Uterus (tissue), 2 donors: ENCODE results near the gene MOB3B.

Experiments
- POLR2A ChIP-seq, 2 donors: fragments of 450-650 bp; IDR thresholded peaks; one replicate each; pipeline ENCODE4 v1.6.1; 2016; ENCODE audit warnings: antibody characterized with exemption in 2 of 2, mild to moderate bottlenecking in 1 of 2, moderate library complexity in 1 of 2
- TF ChIP-seq, protein P1 (sequence below), 4 experiments: fragments of 200-600 bp in 2 of 4; fragments of 450-650 bp in 2 of 4; sonication (generic) in 2 of 4; IDR thresholded peaks; one replicate each; pipeline ENCODE4 v1.5.1; 2016 to 2019; ENCODE audit warnings: antibody characterized with exemption in 4 of 4, mild to moderate bottlenecking in 2 of 4, moderate library complexity in 1 of 4

DNA sequence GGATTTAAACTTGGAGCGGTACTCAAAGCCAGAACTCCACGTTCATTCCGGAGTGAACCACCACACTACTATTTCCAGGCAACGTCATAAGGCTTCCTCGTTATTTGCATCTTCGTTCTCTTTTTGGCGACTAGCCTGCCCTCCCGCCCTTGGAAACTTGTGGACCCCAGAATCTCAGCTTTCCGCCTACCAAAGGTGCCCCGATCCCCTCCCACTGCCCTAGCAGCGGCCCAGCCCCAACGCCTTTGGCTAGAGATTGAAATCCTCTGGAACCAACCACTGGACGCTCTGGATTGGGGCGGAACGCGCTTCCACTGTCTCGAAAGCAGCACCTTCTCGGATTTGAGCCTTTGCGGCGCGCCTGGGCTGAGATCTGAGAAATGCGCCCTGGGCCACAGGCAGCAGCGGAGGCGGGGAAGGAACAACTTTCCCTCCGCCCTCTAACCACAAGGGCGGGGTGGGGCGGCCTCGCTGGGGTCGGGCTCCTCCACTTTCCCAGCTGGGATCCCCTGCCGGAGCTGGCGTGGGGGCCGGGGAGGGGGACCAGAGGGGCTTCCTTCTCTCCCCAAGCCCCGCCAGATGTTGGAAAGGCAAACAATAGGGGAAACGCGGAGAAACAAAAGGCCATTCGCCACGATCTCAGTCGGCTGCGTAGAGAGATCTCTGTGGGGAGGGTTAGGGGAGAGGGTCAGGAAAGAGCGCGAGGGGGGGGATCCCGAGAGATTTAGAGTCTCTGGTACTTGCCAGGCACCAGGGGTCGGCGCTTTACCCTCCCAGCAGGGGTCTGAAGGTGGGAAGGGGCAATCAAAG is 1.3 kb downstream of the MOB3B start:
- TF ChIP-seq, protein P1, sequence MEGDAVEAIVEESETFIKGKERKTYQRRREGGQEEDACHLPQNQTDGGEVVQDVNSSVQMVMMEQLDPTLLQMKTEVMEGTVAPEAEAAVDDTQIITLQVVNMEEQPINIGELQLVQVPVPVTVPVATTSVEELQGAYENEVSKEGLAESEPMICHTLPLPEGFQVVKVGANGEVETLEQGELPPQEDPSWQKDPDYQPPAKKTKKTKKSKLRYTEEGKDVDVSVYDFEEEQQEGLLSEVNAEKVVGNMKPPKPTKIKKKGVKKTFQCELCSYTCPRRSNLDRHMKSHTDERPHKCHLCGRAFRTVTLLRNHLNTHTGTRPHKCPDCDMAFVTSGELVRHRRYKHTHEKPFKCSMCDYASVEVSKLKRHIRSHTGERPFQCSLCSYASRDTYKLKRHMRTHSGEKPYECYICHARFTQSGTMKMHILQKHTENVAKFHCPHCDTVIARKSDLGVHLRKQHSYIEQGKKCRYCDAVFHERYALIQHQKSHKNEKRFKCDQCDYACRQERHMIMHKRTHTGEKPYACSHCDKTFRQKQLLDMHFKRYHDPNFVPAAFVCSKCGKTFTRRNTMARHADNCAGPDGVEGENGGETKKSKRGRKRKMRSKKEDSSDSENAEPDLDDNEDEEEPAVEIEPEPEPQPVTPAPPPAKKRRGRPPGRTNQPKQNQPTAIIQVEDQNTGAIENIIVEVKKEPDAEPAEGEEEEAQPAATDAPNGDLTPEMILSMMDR (IDR thresholded peaks at IDR 0.05): no peak
- peak; percentile 62 to 64 for TF ChIP-seq POLR2A (IDR thresholded peaks at IDR 0.05)
